T47D (cell line): ENCODE results near the gene PARD6G.
A peak's percentile ranks its signal among the peaks of the same experiment; 100 is the strongest.

Experiments used
- DNase-seq, 2 experiments: peaks; one replicate each; pipeline versions ENCODE4 v3.0.0 to v3.0.0-alpha.2; 2011 to 2012; ENCODE audit warnings: low read depth in 1 of 2, low spot score in 1 of 2
- JUND ChIP-seq: IDR thresholded peaks from 2 replicates; pipeline ENCODE4 v1.6.1; 2012; ENCODE audit warnings: low read depth
- in situ Hi-C: cut with HindIII; loops from 2 replicates; pipeline ENCODE4 v1.10.0; 2016; ENCODE audit warnings: low sequenced_read_pairs, low pct_unique_long_range_greater_than_20kb

Gene PARD6G

GRCh38 chr18:80218341-80219227, 28.7 kb downstream of the PARD6G start:
- no peak for TF ChIP-seq JUND
- in situ Hi-C loops: no loop called here
- DNase-seq: no peak

GRCh38 chr18:80213182-80213581, 34.1 kb downstream of the PARD6G start:
- TF ChIP-seq JUND: no peak
- in situ Hi-C loops: no loop called here
- no peak for DNase-seq

- TF ChIP-seq JUND: no peak
- in situ Hi-C loops: no loop called here
- DNase-seq: peak in 1 of 2 experiments; percentile 58
Measured at GRCh38 chr18:80210312-80211083, 36.8 kb downstream of the PARD6G start.

GRCh38 chr18:80208620-80209019, 38.7 kb downstream of the PARD6G start:
- DNase-seq: no peak
- no peak for TF ChIP-seq JUND
- in situ Hi-C loops: no loop called here

- in situ Hi-C loops: no loop called here
- no peak for DNase-seq
- no peak for TF ChIP-seq JUND
Measured at GRCh38 chr18:80205294-80205693, 42.0 kb downstream of the PARD6G start.

GRCh38 chr18:80204142-80204541, 43.2 kb downstream of the PARD6G start:
- in situ Hi-C loops: no loop called here
- no peak for TF ChIP-seq JUND
- no peak for DNase-seq

- in situ Hi-C loops: no loop called here
- TF ChIP-seq JUND: no peak
- no peak for DNase-seq
Measured at GRCh38 chr18:80203249-80203648, 44.1 kb downstream of the PARD6G start.

GRCh38 chr18:80202264-80202998, 44.9 kb downstream of the PARD6G start:
- DNase-seq: no peak
- no peak for TF ChIP-seq JUND
- in situ Hi-C loops: no loop called here

- no peak for DNase-seq
- TF ChIP-seq JUND: no peak
- in situ Hi-C loops: no loop called here
Measured at GRCh38 chr18:80201739-80202138, 45.6 kb downstream of the PARD6G start.

GRCh38 chr18:80200932-80201672, 46.2 kb downstream of the PARD6G start:
- no peak for DNase-seq

GRCh38 chr18:80200171-80200931, 47.0 kb downstream of the PARD6G start:
- no peak for TF ChIP-seq JUND
- in situ Hi-C loops: no loop called here
- peak in 1 of 2 experiments; percentile 75 for DNase-seq

More at GRCh38 chr18:80200932-80201672, 46.2 kb downstream of the PARD6G start:
- TF ChIP-seq JUND: no peak
- in situ Hi-C loops: no loop called here
